Parathyroid adenoma (tissue), 2 donors: ENCODE measurements around the gene CLIC6.

Experiments used
- H2AFZ ChIP-seq: fragments of 300-600 bp; sonication (generic); one replicate; pipeline ENCODE4 v1.7.0; 2017; ENCODE audit warnings: antibody characterized with exemption, mild to moderate bottlenecking
- H3K27ac ChIP-seq: fragments of 300-600 bp; sonication (generic); one replicate; pipeline ENCODE4 v1.7.0; 2017
- H3K27me3 ChIP-seq: fragments of 300-600 bp; sonication (generic); one replicate; pipeline ENCODE4 v1.7.0; 2017; ENCODE audit warnings: low read length; ENCODE audit not compliant: control insufficient read depth, insufficient read depth
- H3K36me3 ChIP-seq: fragments of 300-600 bp; sonication (generic); one replicate; pipeline ENCODE4 v1.7.0; 2017; ENCODE audit warnings: low read length; ENCODE audit not compliant: control insufficient read depth, insufficient read depth
- H3K4me1 ChIP-seq: fragments of 300-600 bp; sonication (generic); one replicate; pipeline ENCODE4 v1.7.0; 2017; ENCODE audit warnings: control low read depth
- H3K4me2 ChIP-seq: fragments of 300-600 bp; sonication (generic); one replicate; pipeline ENCODE4 v1.7.0; 2017; ENCODE audit warnings: low read length
- H3K4me3 ChIP-seq: fragments of 300-600 bp; sonication (generic); one replicate; pipeline ENCODE4 v1.7.0; 2017; ENCODE audit warnings: low read depth, low read length
- H3K79me2 ChIP-seq: fragments of 300-600 bp; sonication (generic); one replicate; pipeline ENCODE4 v1.7.0; 2017; ENCODE audit warnings: control low read depth
- H3K9ac ChIP-seq: fragments of 300-600 bp; sonication (generic); one replicate; pipeline ENCODE4 v1.7.0; 2017; ENCODE audit warnings: mild to moderate bottlenecking
- H3K9me3 ChIP-seq: fragments of 300-600 bp; sonication (generic); one replicate; pipeline ENCODE4 v1.7.0; 2017; ENCODE audit warnings: low read length; ENCODE audit not compliant: control insufficient read depth
- TF ChIP-seq, protein P1 (sequence below): fragments of 300-600 bp; sonication (generic); IDR thresholded peaks from one replicate; pipeline ENCODE4 v1.7.0; 2017; ENCODE audit warnings: antibody characterized with exemption, mild to moderate bottlenecking
- donor health status: primary hyperparathyroidism.

Gene CLIC6

DNA sequence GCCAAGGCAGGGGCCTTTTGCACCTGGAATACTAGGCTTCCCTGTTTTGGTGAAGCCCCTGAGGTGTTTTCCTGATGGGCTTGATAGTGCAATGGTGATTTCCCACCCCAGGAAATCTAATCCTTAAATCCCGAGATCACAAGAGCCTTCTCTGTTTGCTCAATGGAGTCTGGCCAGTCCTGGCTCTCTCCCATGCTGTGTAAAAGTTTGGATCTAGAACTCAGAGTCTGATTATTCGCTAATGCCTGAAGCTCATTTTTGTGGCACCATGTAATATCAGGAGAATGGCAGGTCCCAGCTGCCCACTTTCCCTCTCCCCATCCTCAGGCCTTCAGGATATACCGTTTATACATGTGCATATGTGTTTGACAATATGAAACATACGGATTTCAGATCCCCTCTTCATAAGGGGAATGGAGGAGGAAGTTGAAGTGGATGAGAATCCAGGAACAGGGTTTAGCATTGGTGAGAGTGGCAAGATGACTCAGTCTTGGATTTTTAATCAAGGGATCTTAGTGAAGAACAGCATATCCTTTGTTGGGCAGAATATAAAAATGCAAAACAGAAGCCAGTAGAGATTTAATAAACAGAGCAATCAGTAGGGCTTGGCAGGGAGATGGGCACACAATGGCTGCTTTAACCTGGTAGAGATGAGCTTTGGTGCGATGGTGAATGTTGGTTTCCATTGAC is 62.1 kb downstream of the CLIC6 start:
- Histone ChIP-seq H3K79me2 (no peaks in the 10 kb centered on the region), H3K4me3 (no peak overlapping the region), H3K9ac (no peak overlapping the region), H3K4me2 (no peak overlapping the region), H3K9me3 (no peaks in the 10 kb centered on the region), H2AFZ (no peak overlapping the region), H3K36me3 (no peaks in the 10 kb centered on the region), H3K27me3 (no peaks in the 10 kb centered on the region), H3K4me1 (no peaks in the 10 kb centered on the region), H3K27ac (no peak overlapping the region)
- TF ChIP-seq, protein P1, sequence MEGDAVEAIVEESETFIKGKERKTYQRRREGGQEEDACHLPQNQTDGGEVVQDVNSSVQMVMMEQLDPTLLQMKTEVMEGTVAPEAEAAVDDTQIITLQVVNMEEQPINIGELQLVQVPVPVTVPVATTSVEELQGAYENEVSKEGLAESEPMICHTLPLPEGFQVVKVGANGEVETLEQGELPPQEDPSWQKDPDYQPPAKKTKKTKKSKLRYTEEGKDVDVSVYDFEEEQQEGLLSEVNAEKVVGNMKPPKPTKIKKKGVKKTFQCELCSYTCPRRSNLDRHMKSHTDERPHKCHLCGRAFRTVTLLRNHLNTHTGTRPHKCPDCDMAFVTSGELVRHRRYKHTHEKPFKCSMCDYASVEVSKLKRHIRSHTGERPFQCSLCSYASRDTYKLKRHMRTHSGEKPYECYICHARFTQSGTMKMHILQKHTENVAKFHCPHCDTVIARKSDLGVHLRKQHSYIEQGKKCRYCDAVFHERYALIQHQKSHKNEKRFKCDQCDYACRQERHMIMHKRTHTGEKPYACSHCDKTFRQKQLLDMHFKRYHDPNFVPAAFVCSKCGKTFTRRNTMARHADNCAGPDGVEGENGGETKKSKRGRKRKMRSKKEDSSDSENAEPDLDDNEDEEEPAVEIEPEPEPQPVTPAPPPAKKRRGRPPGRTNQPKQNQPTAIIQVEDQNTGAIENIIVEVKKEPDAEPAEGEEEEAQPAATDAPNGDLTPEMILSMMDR: no peak

GRCh38 chr21:34732388-34732821 is 63.6 kb downstream of the CLIC6 start:
- Histone ChIP-seq H3K4me3 (no peak overlapping the region), H3K79me2 (no peaks in the 10 kb centered on the region), H3K9me3 (no peaks in the 10 kb centered on the region), H3K27me3 (no peaks in the 10 kb centered on the region), H3K36me3 (no peaks in the 10 kb centered on the region), H3K4me2 (no peak overlapping the region), H2AFZ (no peak overlapping the region), H3K9ac (no peak overlapping the region), H3K27ac (no peak overlapping the region), H3K4me1 (no peaks in the 10 kb centered on the region)
- TF ChIP-seq, protein P1: no peak

DNA sequence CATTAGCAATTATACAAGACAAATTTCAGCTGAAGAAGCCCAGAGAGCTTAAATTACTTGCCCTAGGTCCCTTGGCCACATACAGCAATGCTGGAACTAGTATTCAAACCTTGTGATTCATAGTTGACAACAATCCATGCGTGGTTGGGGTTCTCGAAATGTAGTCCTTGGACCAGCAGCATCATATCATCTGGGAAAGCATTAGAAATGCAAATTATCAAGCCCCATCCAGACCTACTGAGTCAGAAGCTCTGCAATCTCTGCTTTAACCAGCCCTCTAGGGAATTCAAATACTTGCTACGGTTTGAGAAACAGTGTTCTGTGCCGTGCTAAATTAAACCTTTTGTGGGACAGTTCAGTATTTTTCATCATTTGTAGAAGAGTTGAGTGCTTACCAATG is 65.1 kb downstream of the CLIC6 start:
- H2AFZ ChIP-seq: no peak overlapping the region
- no peak overlapping the region for H3K27ac ChIP-seq
- no peaks in the 10 kb centered on the region for H3K9me3 ChIP-seq
- no peaks in the 10 kb centered on the region for H3K36me3 ChIP-seq
- no peak overlapping the region for H3K4me3 ChIP-seq
- no peaks in the 10 kb centered on the region for H3K79me2 ChIP-seq
- H3K9ac ChIP-seq: no peak overlapping the region
- TF ChIP-seq, protein P1: no peak
- no peaks in the 10 kb centered on the region for H3K27me3 ChIP-seq
- no peaks in the 10 kb centered on the region for H3K4me1 ChIP-seq
- H3K4me2 ChIP-seq: no peak overlapping the region

- Histone ChIP-seq H3K4me3 (no peak overlapping the region), H3K4me2 (no peak overlapping the region), H3K79me2 (no peaks in the 10 kb centered on the region), H3K9me3 (no peaks in the 10 kb centered on the region), H3K27ac (no peak overlapping the region), H3K27me3 (no peaks in the 10 kb centered on the region), H3K9ac (no peak overlapping the region), H2AFZ (no peak overlapping the region), H3K36me3 (no peaks in the 10 kb centered on the region), H3K4me1 (no peaks in the 10 kb centered on the region)
- TF ChIP-seq, protein P1: no peak
These were observed 65.9 kb downstream of the CLIC6 start for GRCh38 chr21:34734696-34735095.
